Liver (tissue), 3 donors: Measurements from ENCODE around the gene IFI16.

Experiments used
- EGR1 ChIP-seq, 2 donors: IDR thresholded peaks; 2 replicates each; pipeline ENCODE4 v1.6.1; 2016 to 2018; ENCODE audit warnings: antibody characterized with exemption in 2 of 2, low read depth in 2 of 2
- TF ChIP-seq, protein P1 (sequence below): fragments of 150-350 bp; IDR thresholded peaks from 2 replicates; pipeline ENCODE4 v1.5.1; 2017; ENCODE audit warnings: improper control_type of control experiment, low read depth, low read length; ENCODE audit not compliant: missing input control
- donor health status: healthy.
- donor health status: healthy.

DNA sequence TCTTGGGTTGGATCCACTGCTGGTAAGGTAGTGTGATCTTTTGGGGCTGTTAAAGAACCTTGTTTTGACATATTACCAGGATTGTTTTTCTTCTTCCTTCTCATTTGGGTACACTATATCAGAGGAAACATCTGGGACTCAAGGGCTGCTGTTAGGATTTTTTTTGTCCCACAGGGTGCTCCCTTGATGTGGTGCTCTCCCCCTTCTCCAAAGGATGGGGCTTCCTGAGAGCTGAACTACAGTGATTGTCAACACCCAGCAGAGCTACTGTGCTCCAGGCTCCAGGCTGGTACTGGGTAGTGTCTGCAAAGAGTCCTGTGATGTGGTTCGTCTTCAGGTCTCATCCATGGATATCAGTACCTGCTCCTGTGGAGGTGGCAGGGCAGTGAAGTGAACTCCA lies 20.6 kb downstream of the IFI16 start:
- no peak for TF ChIP-seq EGR1 (IDR thresholded peaks at IDR 0.05; ENCODE audit: low read depth in 2 of 2)
- TF ChIP-seq, protein P1, sequence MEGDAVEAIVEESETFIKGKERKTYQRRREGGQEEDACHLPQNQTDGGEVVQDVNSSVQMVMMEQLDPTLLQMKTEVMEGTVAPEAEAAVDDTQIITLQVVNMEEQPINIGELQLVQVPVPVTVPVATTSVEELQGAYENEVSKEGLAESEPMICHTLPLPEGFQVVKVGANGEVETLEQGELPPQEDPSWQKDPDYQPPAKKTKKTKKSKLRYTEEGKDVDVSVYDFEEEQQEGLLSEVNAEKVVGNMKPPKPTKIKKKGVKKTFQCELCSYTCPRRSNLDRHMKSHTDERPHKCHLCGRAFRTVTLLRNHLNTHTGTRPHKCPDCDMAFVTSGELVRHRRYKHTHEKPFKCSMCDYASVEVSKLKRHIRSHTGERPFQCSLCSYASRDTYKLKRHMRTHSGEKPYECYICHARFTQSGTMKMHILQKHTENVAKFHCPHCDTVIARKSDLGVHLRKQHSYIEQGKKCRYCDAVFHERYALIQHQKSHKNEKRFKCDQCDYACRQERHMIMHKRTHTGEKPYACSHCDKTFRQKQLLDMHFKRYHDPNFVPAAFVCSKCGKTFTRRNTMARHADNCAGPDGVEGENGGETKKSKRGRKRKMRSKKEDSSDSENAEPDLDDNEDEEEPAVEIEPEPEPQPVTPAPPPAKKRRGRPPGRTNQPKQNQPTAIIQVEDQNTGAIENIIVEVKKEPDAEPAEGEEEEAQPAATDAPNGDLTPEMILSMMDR = no peak
